ENCODE results near the gene TCF25.

The TCF25 gene

DNA sequence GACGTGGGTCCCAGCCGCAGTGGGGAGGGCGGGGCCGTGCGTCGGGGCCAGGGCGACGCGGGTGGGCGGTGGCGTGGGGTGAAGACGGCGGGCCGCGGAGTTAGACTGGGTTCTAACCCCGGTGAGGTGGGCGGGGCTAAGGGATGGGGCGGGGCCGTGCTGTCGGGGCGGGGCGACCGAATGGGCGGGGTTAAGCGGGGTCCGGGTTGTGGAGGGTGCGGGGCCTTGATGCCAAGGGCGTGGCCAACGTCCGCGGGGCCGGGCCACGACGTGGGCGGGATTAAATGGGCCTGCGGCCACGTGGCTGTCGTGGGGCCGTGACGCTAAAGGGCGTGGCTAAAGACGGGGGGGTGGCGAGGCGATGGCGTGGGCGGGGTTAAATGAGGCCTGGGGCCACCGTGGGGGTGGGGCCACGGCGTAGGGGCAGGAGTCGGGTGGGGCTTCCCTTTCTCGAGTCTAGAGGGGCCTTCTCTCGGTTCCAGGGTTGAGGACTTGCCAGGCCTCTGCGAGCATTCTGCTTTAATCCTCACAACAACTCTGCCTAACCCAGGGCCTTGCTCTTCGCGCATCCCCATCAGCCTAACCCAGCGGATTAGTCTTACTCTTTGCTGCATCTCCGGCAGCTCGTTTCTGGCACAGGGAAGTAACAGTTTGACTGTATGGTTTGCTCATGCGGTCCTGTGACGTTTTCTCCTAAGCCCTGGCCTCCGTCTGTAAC, 739 bp downstream of the TCF25 start (continued):
- TF ChIP-seq ZBTB1 (tag by site-specific recombination; IDR thresholded peaks at IDR 0.05), result no peak
- peak; percentile 70; the same call in 1 of the 2 replicates for TF ChIP-seq GLIS2 (tag by site-specific recombination; IDR thresholded peaks at IDR 0.05)
- no peak for TF ChIP-seq ZBTB10 (tag by site-specific recombination; IDR thresholded peaks at IDR 0.05)
- TF ChIP-seq PRDM4 (tag by site-specific recombination; IDR thresholded peaks at IDR 0.05), result no peak
- TF ChIP-seq ZNF571 (tag by site-specific recombination; IDR thresholded peaks at IDR 0.05), result no peak
- peak; percentile 96 for TF ChIP-seq ZFHX2 (tag by site-specific recombination; conservative IDR thresholded peaks at IDR 0.05)
- no peak for TF ChIP-seq ZNF157 (tag by site-specific recombination; IDR thresholded peaks at IDR 0.05)
- peak; percentile 91 for TF ChIP-seq SP3 (tag by site-specific recombination; IDR thresholded peaks at IDR 0.05)
- TF ChIP-seq, protein P1, sequence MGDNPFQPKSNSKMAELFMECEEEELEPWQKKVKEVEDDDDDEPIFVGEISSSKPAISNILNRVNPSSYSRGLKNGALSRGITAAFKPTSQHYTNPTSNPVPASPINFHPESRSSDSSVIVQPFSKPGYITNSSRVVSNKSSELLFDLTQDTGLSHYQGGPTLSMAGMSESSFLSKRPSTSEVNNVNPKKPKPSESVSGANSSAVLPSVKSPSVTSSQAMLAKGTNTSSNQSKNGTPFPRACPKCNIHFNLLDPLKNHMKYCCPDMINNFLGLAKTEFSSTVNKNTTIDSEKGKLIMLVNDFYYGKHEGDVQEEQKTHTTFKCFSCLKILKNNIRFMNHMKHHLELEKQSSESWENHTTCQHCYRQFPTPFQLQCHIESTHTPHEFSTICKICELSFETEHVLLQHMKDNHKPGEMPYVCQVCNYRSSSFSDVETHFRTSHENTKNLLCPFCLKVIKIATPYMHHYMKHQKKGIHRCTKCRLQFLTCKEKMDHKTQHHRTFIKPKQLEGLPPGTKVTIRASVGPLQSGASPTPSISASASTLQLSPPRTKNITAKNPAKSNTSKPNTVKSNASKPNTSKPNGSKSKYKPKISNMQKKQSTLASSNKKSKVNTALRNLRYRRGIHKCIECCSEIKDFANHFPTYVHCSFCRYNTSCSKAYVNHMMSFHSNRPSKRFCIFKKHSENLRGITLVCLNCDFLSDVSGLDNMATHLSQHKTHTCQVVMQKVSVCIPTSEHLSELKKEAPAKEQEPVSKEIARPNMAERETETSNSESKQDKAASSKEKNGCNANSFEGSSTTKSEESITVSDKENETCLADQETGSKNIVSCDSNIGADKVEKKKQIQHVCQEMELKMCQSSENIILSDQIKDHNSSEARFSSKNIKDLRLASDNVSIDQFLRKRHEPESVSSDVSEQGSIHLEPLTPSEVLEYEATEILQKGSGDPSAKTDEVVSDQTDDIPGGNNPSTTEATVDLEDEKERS (tag by site-specific recombination; IDR thresholded peaks at IDR 0.05), result no peak
- no peak for TF ChIP-seq ZNF426 (tag by site-specific recombination; IDR thresholded peaks at IDR 0.05)
- no peak for TF ChIP-seq ZNF558 (tag by site-specific recombination; IDR thresholded peaks at IDR 0.05)
- TF ChIP-seq ZFP69B (tag by site-specific recombination; IDR thresholded peaks at IDR 0.05), result peak; percentile 50; the same call in 1 of the 2 replicates
- no peak for TF ChIP-seq ZNF266 (tag by site-specific recombination; IDR thresholded peaks at IDR 0.05; ENCODE audit: low read depth)
- TF ChIP-seq YY1 (tag by site-specific recombination; IDR thresholded peaks at IDR 0.05), result no peak
- no peak for TF ChIP-seq ZNF624 (tag by site-specific recombination; IDR thresholded peaks at IDR 0.05)
- TF ChIP-seq ZSCAN30 (tag by site-specific recombination; IDR thresholded peaks at IDR 0.05), result no peak
- no peak for TF ChIP-seq ZNF747 (tag by site-specific recombination; IDR thresholded peaks at IDR 0.05)
- TF ChIP-seq, protein P2, sequence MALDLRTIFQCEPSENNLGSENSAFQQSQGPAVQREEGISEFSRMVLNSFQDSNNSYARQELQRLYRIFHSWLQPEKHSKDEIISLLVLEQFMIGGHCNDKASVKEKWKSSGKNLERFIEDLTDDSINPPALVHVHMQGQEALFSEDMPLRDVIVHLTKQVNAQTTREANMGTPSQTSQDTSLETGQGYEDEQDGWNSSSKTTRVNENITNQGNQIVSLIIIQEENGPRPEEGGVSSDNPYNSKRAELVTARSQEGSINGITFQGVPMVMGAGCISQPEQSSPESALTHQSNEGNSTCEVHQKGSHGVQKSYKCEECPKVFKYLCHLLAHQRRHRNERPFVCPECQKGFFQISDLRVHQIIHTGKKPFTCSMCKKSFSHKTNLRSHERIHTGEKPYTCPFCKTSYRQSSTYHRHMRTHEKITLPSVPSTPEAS (tag by site-specific recombination; IDR thresholded peaks at IDR 0.05), result no peak
- TF ChIP-seq ZBTB17 (tag by site-specific recombination; IDR thresholded peaks at IDR 0.05), result no peak
- no peak for TF ChIP-seq ZNF701 (tag by site-specific recombination; IDR thresholded peaks at IDR 0.05)
- no peak for TF ChIP-seq ZNF37A (tag by site-specific recombination; IDR thresholded peaks at IDR 0.05)
- no peak for TF ChIP-seq ZNF19 (tag by site-specific recombination; IDR thresholded peaks at IDR 0.05; ENCODE audit: low read depth)
- TF ChIP-seq TRIM28 (IDR thresholded peaks at IDR 0.05; ENCODE audit: borderline replicate concordance, low read length), result no peak
- peak; percentile 92 for TF ChIP-seq EGR2 (tag by site-specific recombination; IDR thresholded peaks at IDR 0.05; ENCODE audit: low read depth)
- TF ChIP-seq ZNF830 (tag by site-specific recombination; IDR thresholded peaks at IDR 0.05; ENCODE audit: low read depth), result no peak
- TF ChIP-seq ZNF341 (tag by site-specific recombination; IDR thresholded peaks at IDR 0.05; ENCODE audit: low read depth), result no peak
- no peak for TF ChIP-seq ZNF76 (tag by site-specific recombination; IDR thresholded peaks at IDR 0.05; ENCODE audit: borderline replicate concordance, low read depth)
- no peak for TF ChIP-seq ZNF639 (tag by site-specific recombination; IDR thresholded peaks at IDR 0.05)
- TF ChIP-seq ZNF335 (tag by site-specific recombination; conservative IDR thresholded peaks at IDR 0.05), result peak; percentile 71

Data from HEK293 (cell line).